GM12875 (cell line): ENCODE data around the gene MINDY4.

Source experiments
- H3K4me3 ChIP-seq: one replicate; pipeline ENCODE4 v1.5.1; 2011; ENCODE audit warnings: low read depth, low read length, control low read depth
- CTCF ChIP-seq: IDR thresholded peaks from 2 replicates; pipeline ENCODE4 v1.5.1; 2011; ENCODE audit warnings: low read depth, mild to moderate bottlenecking, control low read depth, inconsistent platforms, low read length, moderate library complexity, borderline replicate concordance; ENCODE audit not compliant: insufficient read depth

Gene MINDY4

GRCh38 chr7:30913821-30914515 is 142.8 kb downstream of the MINDY4 start:
- no peak for TF ChIP-seq CTCF
- H3K4me3 ChIP-seq: no peak overlapping the region

DNA sequence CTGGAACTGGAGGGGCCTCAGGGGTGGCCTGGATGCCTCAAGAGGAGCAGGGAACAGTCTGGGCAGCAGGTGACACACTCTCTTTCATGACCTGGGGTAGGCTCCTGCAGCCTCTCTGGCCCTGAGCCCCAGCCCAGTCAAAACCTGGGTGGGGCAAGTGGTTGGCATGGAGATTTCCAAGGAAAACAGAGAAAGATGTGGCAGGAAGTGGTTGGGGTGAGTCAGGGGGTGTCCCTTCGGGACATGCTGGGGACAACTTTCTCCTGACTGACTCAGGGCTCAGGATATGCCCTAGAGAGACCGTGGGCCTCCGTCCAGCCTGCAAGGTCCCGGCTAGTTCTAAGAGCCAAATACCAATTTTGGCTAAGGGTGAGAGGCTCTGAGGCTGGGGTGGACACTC is 143.4 kb downstream of the MINDY4 start:
- no peak for TF ChIP-seq CTCF
- H3K4me3 ChIP-seq: no peak overlapping the region

DNA sequence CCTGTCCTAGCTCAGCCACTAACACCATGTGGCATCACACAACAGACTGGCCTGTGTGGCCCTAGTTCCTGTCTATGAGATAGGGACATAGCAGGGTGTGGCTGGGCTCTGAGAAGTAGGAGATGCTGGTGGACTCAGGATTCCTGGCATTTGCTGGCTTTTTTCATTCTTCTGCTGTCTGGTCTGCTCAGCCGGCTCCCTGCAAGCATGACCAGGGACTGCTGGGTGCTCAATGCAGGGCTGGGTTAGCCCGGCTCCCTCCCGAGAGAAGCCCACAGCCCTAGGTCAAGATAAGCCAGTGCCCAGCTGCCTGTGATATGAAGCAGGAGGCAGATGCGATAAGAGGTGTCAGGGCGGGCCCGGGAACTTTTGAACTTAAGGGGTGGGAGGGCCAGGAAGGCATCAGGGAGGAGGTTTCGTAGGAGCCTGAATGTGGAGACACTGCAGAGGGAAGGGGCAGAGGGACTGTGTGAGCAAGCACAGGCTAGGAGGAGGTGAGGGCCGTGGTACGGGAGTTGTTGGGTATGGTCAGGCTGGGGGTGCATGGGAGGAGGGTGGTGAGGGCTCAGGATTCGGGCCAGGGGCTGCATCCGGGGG is 143.9 kb downstream of the MINDY4 start:
- no peak for TF ChIP-seq CTCF
- no peak overlapping the region for H3K4me3 ChIP-seq

GRCh38 chr7:30915751-30916150 is 144.5 kb downstream of the MINDY4 start:
- H3K4me3 ChIP-seq: no peak overlapping the region
- no peak for TF ChIP-seq CTCF

- TF ChIP-seq CTCF: no peak
- H3K4me3 ChIP-seq: no peak overlapping the region
Observed at GRCh38 chr7:30916255-30916654, 145.0 kb downstream of the MINDY4 start.

DNA sequence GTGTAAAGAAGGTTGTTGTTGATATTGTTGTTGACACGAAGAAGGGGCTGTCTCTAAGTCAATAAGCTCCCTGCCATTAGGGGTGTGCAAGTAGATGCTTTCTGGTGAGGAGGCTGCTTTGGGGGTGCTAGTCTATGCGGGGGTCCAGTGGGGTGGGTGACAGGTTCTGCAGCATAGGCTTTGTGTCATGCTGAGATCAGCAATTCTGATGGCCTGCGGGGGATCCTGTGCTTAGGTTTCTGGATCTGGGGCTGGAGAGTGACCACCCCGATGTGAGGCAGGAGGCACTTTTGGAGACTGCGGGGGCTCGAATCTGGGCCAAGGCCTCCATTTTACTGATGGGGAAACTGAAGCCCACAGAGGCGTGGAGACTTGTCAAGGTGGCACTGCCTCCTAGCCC is 145.6 kb downstream of the MINDY4 start:
- no peak overlapping the region for H3K4me3 ChIP-seq
- TF ChIP-seq CTCF: no peak
